ENCODE results near the gene POM121.
"Not testable (repeated sequence)": the region's sequence is repeated elsewhere in the genome, so short reads cannot be mapped to it uniquely, and the experiment has no call there.

The POM121 gene

GRCh38 chr7:72997887-72998468, 73.1 kb downstream of the POM121 start:
- not testable (repeated sequence) for DNase-seq (ENCODE audit: low read depth)

Measured in GM04503 (cell line).